Stimulated activated CD8-positive, alpha-beta memory T cell treated with anti-CD3 and anti-CD28 coated beads, Interleukin-12 subunit alpha, Interleukin-12 subunit beta, amount 100 ng/mL, for 4 hours (primary cell): ENCODE measurements around the gene EPM2A.

Experiments
- DNase-seq: peaks from one replicate; pipeline ENCODE4 v3.0.0-alpha.2; 2020; ENCODE audit warnings: low read depth

Gene EPM2A

GRCh38 chr6:145670311-145670710, 65.0 kb downstream of the EPM2A start:
- no peak for DNase-seq

GRCh38 chr6:145669627-145670034, 65.7 kb downstream of the EPM2A start:
- DNase-seq: no peak

GRCh38 chr6:145668844-145669243, 66.5 kb downstream of the EPM2A start:
- DNase-seq: no peak

- DNase-seq: no peak
Measured at GRCh38 chr6:145660676-145661075, 74.6 kb downstream of the EPM2A start.

- no peak for DNase-seq
Measured at GRCh38 chr6:145656128-145656527, 79.2 kb downstream of the EPM2A start.

GRCh38 chr6:145652572-145652971, 82.7 kb downstream of the EPM2A start:
- no peak for DNase-seq

- DNase-seq: no peak
Measured at GRCh38 chr6:145651988-145652387, 83.3 kb downstream of the EPM2A start.

- DNase-seq: no peak
Measured at GRCh38 chr6:145648149-145648548, 87.2 kb downstream of the EPM2A start.

GRCh38 chr6:145647602-145648001, 87.7 kb downstream of the EPM2A start:
- DNase-seq: no peak

GRCh38 chr6:145643760-145644159, 91.6 kb downstream of the EPM2A start:
- no peak for DNase-seq

GRCh38 chr6:145633981-145634627, 101.2 kb downstream of the EPM2A start:
- DNase-seq: peak; percentile 38

GRCh38 chr6:145632971-145633370, 102.3 kb downstream of the EPM2A start:
- no peak for DNase-seq

GRCh38 chr6:145631374-145631773, 103.9 kb downstream of the EPM2A start:
- no peak for DNase-seq

GRCh38 chr6:145630598-145630997, 104.7 kb downstream of the EPM2A start:
- no peak for DNase-seq

GRCh38 chr6:145629478-145629877, 105.8 kb downstream of the EPM2A start:
- DNase-seq: no peak

- DNase-seq: no peak
Measured at GRCh38 chr6:145627451-145627850, 107.9 kb downstream of the EPM2A start.

- no peak for DNase-seq
Measured at GRCh38 chr6:145626857-145627256, 108.5 kb downstream of the EPM2A start.

GRCh38 chr6:145623231-145623630, 112.1 kb downstream of the EPM2A start:
- DNase-seq: no peak

GRCh38 chr6:145621776-145622175, 113.5 kb downstream of the EPM2A start:
- no peak for DNase-seq

- no peak for DNase-seq
Measured at GRCh38 chr6:145620088-145620487, 115.2 kb downstream of the EPM2A start.

GRCh38 chr6:145609521-145609920, 125.8 kb downstream of the EPM2A start:
- no peak for DNase-seq

- no peak for DNase-seq
Measured at GRCh38 chr6:145608850-145609249, 126.5 kb downstream of the EPM2A start.

- DNase-seq: no peak
Measured at GRCh38 chr6:145603991-145604390, 131.3 kb downstream of the EPM2A start.

GRCh38 chr6:145603424-145603833, 131.9 kb downstream of the EPM2A start:
- DNase-seq: no peak
